Thyroid gland (tissue), 4 donors: ENCODE data around the gene ALDH1A1. TPM values are rescaled to one million over a fixed set of nuclear protein-coding genes. Genes with fewer than 3 reads are reported as not detected.
A peak's percentile ranks its signal among the peaks of the same experiment; 100 is the strongest.
"Not testable (repeated sequence)": the region's sequence is repeated elsewhere in the genome, so short reads cannot be mapped to it uniquely, and the experiment has no call there.

Source experiments
- DNase-seq, 2 donors: peaks; one replicate each; pipeline ENCODE4 v3.0.0-alpha.2; 2019
- H3K27ac ChIP-seq, 3 donors: fragments of 200-600 bp; sonication (generic); 1 replicate in 2 of 3; 2 replicates in 1 of 3; pipeline ENCODE4 v1.5.1; 2016 to 2019; ENCODE audit warnings: mild to moderate bottlenecking in 1 of 3, moderate library complexity in 1 of 3
- H3K27me3 ChIP-seq: fragments of 200-600 bp; sonication (generic); one replicate; pipeline ENCODE4 v1.5.1; 2019
- H3K36me3 ChIP-seq, 2 donors: fragments of 200-600 bp; sonication (generic); one replicate each; pipeline ENCODE4 v1.5.1; 2016 to 2019
- H3K4me1 ChIP-seq, 2 donors: fragments of 200-600 bp; sonication (generic); one replicate each; pipeline ENCODE4 v1.5.1; 2017 to 2019
- H3K4me3 ChIP-seq, 3 donors: fragments of 200-600 bp; sonication (generic); replicated peaks in 1 of 3; 1 replicate in 2 of 3; 2 replicates in 1 of 3; pipeline ENCODE4 v1.5.1; 2016; ENCODE audit warnings: mild to moderate bottlenecking in 1 of 3
- H3K9me3 ChIP-seq: fragments of 200-600 bp; sonication (generic); one replicate; pipeline ENCODE4 v1.5.1; 2017
- POLR2A ChIP-seq, 2 donors: fragments of 450-650 bp; IDR thresholded peaks; one replicate each; pipeline ENCODE4 v1.6.1; 2017; ENCODE audit warnings: antibody characterized with exemption in 2 of 2, mild to moderate bottlenecking in 2 of 2, moderate library complexity in 1 of 2
- WGBS, 2 donors: methylation state at CpG; one replicate each; pipeline ENCODE4 v1.1.5; 2017; 5-methylcytosine and 5-hydroxymethylcytosine counted together
- intact Hi-C: fragments of 100-400 bp; cut with DNase I; formaldehyde crosslinking; loops from one replicate; pipeline ENCODE4 v1.15.1; 2023
- total RNA-seq, 4 donors: library from RNA; depleted of rRNA; stranded (reverse); fragments of >200 nt; gene quantifications; one replicate each; pipeline ENCODE4 v1.2.3, GENCODE V29; 2016
- TF ChIP-seq, protein P1 (sequence below), 6 experiments: fragments of 200-600 bp in 3 of 6; fragments of 450-650 bp in 3 of 6; sonication (generic) in 3 of 6; IDR thresholded peaks; one replicate each; pipeline ENCODE4 v1.5.1; 2016 to 2019; ENCODE audit warnings: antibody characterized with exemption in 6 of 6, mild to moderate bottlenecking in 2 of 6, inconsistent platforms in 1 of 6, moderate library complexity in 1 of 6

ALDH1A1 gene
- total RNA-seq, 4 donors from 2014 or later, result 237 to 323 (median 293) TPM

DNA sequence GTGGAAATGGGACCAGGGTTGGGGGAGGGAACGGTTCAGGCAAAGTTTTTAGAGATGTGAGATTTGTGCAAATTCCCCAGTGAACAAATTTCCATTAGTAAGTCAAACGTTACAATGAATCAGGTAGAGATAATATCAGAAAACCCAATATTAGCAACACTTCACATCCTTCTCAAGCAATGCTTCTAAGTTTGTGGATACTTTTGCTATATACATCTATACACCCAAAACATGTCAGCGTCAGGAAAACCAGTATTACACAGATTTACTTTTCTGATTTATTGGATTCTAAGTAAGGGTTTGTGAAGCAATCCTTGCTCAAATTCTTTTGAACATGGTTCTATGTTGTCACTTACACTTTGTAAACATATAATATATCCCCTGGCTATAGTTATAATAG, 6.5 kb downstream of the ALDH1A1 start:
- intact Hi-C loops, result no loop called here
- TF ChIP-seq, protein P1, sequence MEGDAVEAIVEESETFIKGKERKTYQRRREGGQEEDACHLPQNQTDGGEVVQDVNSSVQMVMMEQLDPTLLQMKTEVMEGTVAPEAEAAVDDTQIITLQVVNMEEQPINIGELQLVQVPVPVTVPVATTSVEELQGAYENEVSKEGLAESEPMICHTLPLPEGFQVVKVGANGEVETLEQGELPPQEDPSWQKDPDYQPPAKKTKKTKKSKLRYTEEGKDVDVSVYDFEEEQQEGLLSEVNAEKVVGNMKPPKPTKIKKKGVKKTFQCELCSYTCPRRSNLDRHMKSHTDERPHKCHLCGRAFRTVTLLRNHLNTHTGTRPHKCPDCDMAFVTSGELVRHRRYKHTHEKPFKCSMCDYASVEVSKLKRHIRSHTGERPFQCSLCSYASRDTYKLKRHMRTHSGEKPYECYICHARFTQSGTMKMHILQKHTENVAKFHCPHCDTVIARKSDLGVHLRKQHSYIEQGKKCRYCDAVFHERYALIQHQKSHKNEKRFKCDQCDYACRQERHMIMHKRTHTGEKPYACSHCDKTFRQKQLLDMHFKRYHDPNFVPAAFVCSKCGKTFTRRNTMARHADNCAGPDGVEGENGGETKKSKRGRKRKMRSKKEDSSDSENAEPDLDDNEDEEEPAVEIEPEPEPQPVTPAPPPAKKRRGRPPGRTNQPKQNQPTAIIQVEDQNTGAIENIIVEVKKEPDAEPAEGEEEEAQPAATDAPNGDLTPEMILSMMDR (IDR thresholded peaks at IDR 0.05), result no peak
- TF ChIP-seq POLR2A (IDR thresholded peaks at IDR 0.05), result no peak
- WGBS, 2 donors, result 85 to 87% methylated on average over 3 of the region's 3 CpGs
- no peaks in the 10 kb centered on the region for H3K9me3 ChIP-seq
- H3K36me3 ChIP-seq, result no peaks in the 10 kb centered on the region
- H3K27me3 ChIP-seq, result no peaks in the 10 kb centered on the region
- DNase-seq, result no peak
- H3K27ac ChIP-seq, result peak overlapping the region in 1 of 3 donors; percentile 89
- H3K4me3 ChIP-seq, result no peak overlapping the region
- peaks cover 30 to 41% of the 10 kb centered on the region in 2 donors for H3K4me1 ChIP-seq

DNA sequence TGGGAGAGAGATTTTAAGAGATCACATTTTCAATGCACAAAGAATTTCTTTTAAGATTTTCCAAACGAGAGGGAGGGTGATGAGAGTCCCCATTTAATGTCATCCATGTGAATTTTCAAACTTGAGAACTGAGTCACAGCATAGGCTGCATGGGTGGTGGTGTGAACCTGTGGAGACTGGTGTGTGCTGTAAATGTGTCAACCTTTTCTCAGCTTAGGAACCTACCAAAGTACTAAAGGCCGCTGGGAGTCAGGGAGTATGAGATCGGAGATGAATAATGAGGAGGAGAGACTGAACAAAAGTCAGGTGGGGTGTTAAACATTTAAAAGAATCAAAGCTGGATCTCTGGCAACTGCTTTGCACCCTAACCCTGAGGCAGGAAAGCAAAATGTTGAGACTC, 7.5 kb downstream of the ALDH1A1 start:
- 77 to 81% methylated on average over 3 of the region's 3 CpGs for WGBS, 2 donors
- H3K9me3 ChIP-seq, result no peaks in the 10 kb centered on the region
- TF ChIP-seq, protein P1 (IDR thresholded peaks at IDR 0.05), result no peak
- H3K4me3 ChIP-seq, result no peak overlapping the region
- H3K27ac ChIP-seq, result no peak overlapping the region
- H3K36me3 ChIP-seq, result no peaks in the 10 kb centered on the region
- H3K4me1 ChIP-seq, result peaks cover 30 to 41% of the 10 kb centered on the region in 2 donors
- intact Hi-C loops, result no loop called here
- no peak for DNase-seq
- H3K27me3 ChIP-seq, result no peaks in the 10 kb centered on the region

DNA sequence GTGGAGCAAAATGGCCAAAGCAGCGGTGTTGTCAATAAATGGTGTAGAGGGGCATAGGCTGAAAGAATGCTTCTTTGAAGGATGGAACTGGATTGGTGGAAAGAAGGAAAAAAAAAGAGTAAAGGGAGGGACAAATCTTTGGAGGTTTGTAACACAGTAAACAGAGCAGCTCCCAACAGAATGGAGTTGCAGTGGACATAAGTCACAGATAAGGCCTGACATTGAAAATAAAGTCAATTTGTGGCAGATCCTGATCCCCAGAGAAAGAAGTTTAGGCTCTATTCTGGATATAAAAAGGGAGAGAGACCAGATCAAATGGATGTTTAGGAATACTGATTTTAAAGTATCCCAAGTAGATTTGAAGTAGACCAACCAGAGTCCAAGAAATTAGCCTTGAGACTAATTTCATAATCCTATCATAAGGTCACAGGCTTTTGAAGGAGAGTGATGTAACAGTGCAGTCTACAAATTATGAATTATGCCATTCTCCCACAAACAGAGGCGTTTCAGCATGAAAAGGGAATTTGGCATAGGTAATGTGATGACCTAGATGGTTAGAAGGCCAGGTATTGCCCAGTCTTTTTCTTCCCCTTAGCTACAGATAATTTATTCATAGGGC, 8.9 kb downstream of the ALDH1A1 start:
- H3K9me3 ChIP-seq, result no peaks in the 10 kb centered on the region
- no peak overlapping the region for H3K4me3 ChIP-seq
- no peak overlapping the region for H3K27ac ChIP-seq
- H3K27me3 ChIP-seq, result no peaks in the 10 kb centered on the region
- no peak for DNase-seq
- peaks cover 25 to 26% of the 10 kb centered on the region in 2 donors for H3K4me1 ChIP-seq
- intact Hi-C loops, result no loop called here
- TF ChIP-seq POLR2A (IDR thresholded peaks at IDR 0.05), result no peak
- TF ChIP-seq, protein P1 (IDR thresholded peaks at IDR 0.05), result no peak
- H3K36me3 ChIP-seq, result no peaks in the 10 kb centered on the region
- 94 to 95% methylated on average over 2 of the region's 2 CpGs for WGBS, 2 donors

DNA sequence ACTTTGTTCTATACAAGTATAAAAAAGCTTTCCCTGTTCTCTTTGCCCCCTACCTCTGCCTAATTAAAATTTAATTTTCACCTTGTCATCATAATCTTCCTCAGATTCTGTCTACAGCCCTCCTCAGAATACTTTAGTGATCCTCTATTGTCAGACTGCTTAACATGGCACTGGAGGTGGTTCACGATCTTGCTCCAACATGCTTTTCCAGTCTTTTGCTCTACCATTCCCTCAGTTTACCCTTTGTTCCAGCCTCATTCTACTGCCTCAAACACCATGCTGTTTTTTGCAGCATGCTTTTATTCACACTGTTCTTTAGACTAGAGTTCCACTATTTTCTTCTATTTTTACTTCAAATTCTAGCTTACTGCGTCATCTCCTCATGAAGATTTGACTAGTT, 10.4 kb downstream of the ALDH1A1 start:
- no peak for DNase-seq
- Histone ChIP-seq H3K4me1 (peaks cover 12 to 14% of the 10 kb centered on the region in 2 donors), H3K27ac (no peak overlapping the region), H3K36me3 (no peaks in the 10 kb centered on the region), H3K9me3 (no peaks in the 10 kb centered on the region), H3K27me3 (no peaks in the 10 kb centered on the region), H3K4me3 (no peak overlapping the region)
- WGBS, 2 donors, result 94 to 98% methylated on average over 2 of the region's 2 CpGs
- TF ChIP-seq POLR2A (IDR thresholded peaks at IDR 0.05), result no peak
- TF ChIP-seq, protein P1 (IDR thresholded peaks at IDR 0.05), result no peak
- intact Hi-C loops, result no loop called here

DNA sequence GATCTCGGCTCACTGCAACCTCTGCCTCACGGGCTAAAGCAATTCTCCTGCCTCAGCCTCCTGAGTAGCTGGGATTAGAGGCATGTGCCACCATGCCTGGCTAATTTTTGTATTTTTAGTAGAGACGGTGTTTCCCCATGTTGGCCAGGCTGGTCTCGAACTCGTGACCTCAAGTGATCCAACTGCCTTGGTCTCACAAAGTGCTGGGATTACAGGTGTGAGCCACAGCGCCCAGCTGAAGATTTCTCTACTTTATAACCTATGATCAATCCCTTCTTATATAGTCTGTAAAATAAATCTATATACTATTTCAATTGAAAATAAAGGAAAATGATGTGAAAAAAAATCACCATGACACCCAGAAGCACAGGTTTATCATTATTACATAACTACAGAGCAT, 13.3 kb downstream of the ALDH1A1 start:
- H3K9me3 ChIP-seq, DNase-seq, intact Hi-C loops, H3K27me3 ChIP-seq, H3K4me3 ChIP-seq, H3K36me3 ChIP-seq, H3K27ac ChIP-seq: not testable (repeated sequence)
- WGBS, 2 donors, result 95% methylated on average over 6 of the region's 6 CpGs
- peaks cover 18 to 31% of the 10 kb centered on the region in 2 donors for H3K4me1 ChIP-seq
